IMR-90 (cell line): ENCODE results near the gene SGO2. TPM values are rescaled to one million over a fixed set of nuclear protein-coding genes. Genes with fewer than 3 reads are reported as not detected.
A peak's percentile ranks its signal among the peaks of the same experiment; 100 is the strongest.

Experiments
- ATAC-seq: fragments of 200-7000 bp; cut with Tn5 transposase; 2 replicates; pipeline ENCODE4 v1.9.1; 2020; ENCODE audit warnings: low read depth, mild to moderate bottlenecking, moderate library complexity
- BruUV-seq: library from RNA; stranded (reverse); fragments of 400-500 nt; replicated peaks from 2 replicates; lab custom pipeline; 2021; lab: Mats Ljungman, UMichigan
- CTCF ChIA-PET: fragments of 300-600 bp; formaldehyde crosslinking; extraction: SDS; loops from one replicate; lab custom pipeline; 2021; ENCODE audit warnings: antibody characterized with exemption; lab: Yijun Ruan, JAX
- POLR2A ChIA-PET: fragments of 300-600 bp; sonication (Branson Sonifier 250); formaldehyde crosslinking; loops from one replicate; lab custom pipeline; 2022; ENCODE audit warnings: antibody characterized with exemption; ENCODE audit not compliant: unreplicated experiment; lab: Charles Lee
- DNase-seq: peaks from one replicate; pipeline ENCODE4 v3.0.0; 2013
- H2AFZ ChIP-seq: replicated peaks from 2 replicates; pipeline ENCODE3; 2013; ENCODE audit warnings: low read length, mild to moderate bottlenecking; ENCODE audit not compliant: poor library complexity
- H2AK5ac ChIP-seq: 2 replicates; pipeline ENCODE4 v1.6.1; 2013; ENCODE audit warnings: low read depth, low read length, inconsistent platforms
- H2AK9ac ChIP-seq: replicated peaks from 2 replicates; pipeline ENCODE3; 2013; ENCODE audit warnings: mild to moderate bottlenecking, low read depth, low read length, moderate library complexity; ENCODE audit not compliant: poor library complexity
- H2BK120ac ChIP-seq: 2 replicates; pipeline ENCODE4 v1.6.1; 2013; ENCODE audit warnings: low read depth, low read length, inconsistent platforms
- H2BK15ac ChIP-seq: 3 replicates; pipeline ENCODE4 v1.6.1; 2013; ENCODE audit warnings: low read depth, low read length, inconsistent platforms
- H2BK20ac ChIP-seq: 2 replicates; pipeline ENCODE4 v1.6.1; 2013; ENCODE audit warnings: low read depth, mild to moderate bottlenecking, inconsistent platforms, low read length, moderate library complexity
- H2BK5ac ChIP-seq: 2 replicates; pipeline ENCODE4 v1.6.1; 2013; ENCODE audit warnings: mild to moderate bottlenecking, low read depth, low read length, inconsistent platforms; ENCODE audit not compliant: poor library complexity, severe bottlenecking
- H3K14ac ChIP-seq: replicated peaks from 2 replicates; pipeline ENCODE4 v1.6.1; 2013; ENCODE audit warnings: low read depth, low read length, inconsistent platforms
- H3K18ac ChIP-seq: 2 replicates; pipeline ENCODE4 v1.6.1; 2013; ENCODE audit warnings: low read depth, low read length, control low read depth
- H3K23ac ChIP-seq: 2 replicates; pipeline ENCODE4 v1.6.1; 2013; ENCODE audit warnings: low read depth, low read length, inconsistent platforms
- H3K27ac ChIP-seq: 2 replicates; pipeline ENCODE4 v1.5.1; 2013; ENCODE audit warnings: mild to moderate bottlenecking, control low read depth, low read length; ENCODE audit not compliant: insufficient read depth
- H3K27me3 ChIP-seq: 2 replicates; pipeline ENCODE4 v1.6.1; 2013; ENCODE audit warnings: low read length; ENCODE audit not compliant: control insufficient read depth, insufficient read depth
- H3K36me3 ChIP-seq: 2 replicates; pipeline ENCODE4 v1.6.1; 2013; ENCODE audit warnings: low read length, mixed read lengths; ENCODE audit not compliant: control insufficient read depth, insufficient read depth
- H3K4ac ChIP-seq: 2 replicates; pipeline ENCODE4 v1.6.1; 2013; ENCODE audit warnings: low read depth, low read length, inconsistent platforms
- H3K4me1 ChIP-seq: 2 replicates; pipeline ENCODE4 v1.6.1; 2013; ENCODE audit warnings: low read length, mixed read lengths; ENCODE audit not compliant: control insufficient read depth, insufficient read depth
- H3K4me2 ChIP-seq: 2 replicates; pipeline ENCODE4 v1.6.1; 2013; ENCODE audit warnings: low read depth, mild to moderate bottlenecking, control low read depth, low read length, moderate library complexity
- H3K4me3 ChIP-seq: 2 replicates; pipeline ENCODE4 v1.5.1; 2013; ENCODE audit warnings: low read depth, mild to moderate bottlenecking, control low read depth, low read length, moderate library complexity; ENCODE audit not compliant: insufficient read depth
- H3K56ac ChIP-seq: 2 replicates; pipeline ENCODE4 v1.6.1; 2013; ENCODE audit warnings: low read length, inconsistent platforms; ENCODE audit not compliant: insufficient read depth; ENCODE audit errors: extremely low read depth
- H3K79me1 ChIP-seq, 2 experiments: 2 replicates each; pipeline ENCODE4 v1.6.1; 2013; ENCODE audit warnings: low read length in 2 of 2, inconsistent platforms in 1 of 2, low read depth in 1 of 2
- H3K9ac ChIP-seq: 2 replicates; pipeline ENCODE4 v1.6.1; 2013; ENCODE audit warnings: low read depth, low read length, control low read depth
- H3K9me1 ChIP-seq: 2 replicates; pipeline ENCODE4 v1.6.1; 2013; ENCODE audit warnings: low read length, inconsistent platforms; ENCODE audit not compliant: insufficient read depth
- H3K9me3 ChIP-seq: 2 replicates; pipeline ENCODE4 v1.6.1; 2013; ENCODE audit warnings: low read length; ENCODE audit not compliant: control insufficient read depth, insufficient read depth
- H4K20me1 ChIP-seq: 2 replicates; pipeline ENCODE4 v1.6.1; 2013; ENCODE audit warnings: low read length, inconsistent platforms; ENCODE audit not compliant: insufficient read depth
- H4K5ac ChIP-seq: 2 replicates; pipeline ENCODE4 v1.6.1; 2013; ENCODE audit warnings: mild to moderate bottlenecking, low read depth, low read length, control low read depth
- H4K8ac ChIP-seq, 2 experiments: 2 replicates each; pipeline ENCODE4 v1.6.1; 2013; ENCODE audit warnings: low read depth in 2 of 2, low read length in 2 of 2, control low read depth in 1 of 2, inconsistent platforms in 1 of 2
- H4K91ac ChIP-seq: 2 replicates; pipeline ENCODE4 v1.6.1; 2013; ENCODE audit warnings: low read depth, low read length, inconsistent platforms; ENCODE audit not compliant: insufficient read depth
- BHLHE40 ChIP-seq: fragments of 150-350 bp; IDR thresholded peaks from 2 replicates; pipeline ENCODE4 v1.6.1; 2016; ENCODE audit warnings: mild to moderate bottlenecking, low read depth, low read length
- CEBPB ChIP-seq: IDR thresholded peaks from 2 replicates; pipeline ENCODE4 v1.6.1; 2012; ENCODE audit warnings: low read depth, low read length, improper control_type of control experiment
- CHD1 ChIP-seq: IDR thresholded peaks from 2 replicates; pipeline ENCODE4 v1.6.1; 2012; ENCODE audit warnings: low read depth, low read length, improper control_type of control experiment
- CTCF ChIP-seq: conservative IDR thresholded peaks from 2 replicates; pipeline ENCODE4 v1.5.1; 2012; ENCODE audit warnings: mild to moderate bottlenecking, low read depth, low read length, improper control_type of control experiment
- ELK1 ChIP-seq: fragments of 150-350 bp; IDR thresholded peaks from 2 replicates; pipeline ENCODE4 v1.6.1; 2016; ENCODE audit warnings: low read depth, mild to moderate bottlenecking, low read length, moderate library complexity, borderline replicate concordance
- FOS ChIP-seq: fragments of 150-350 bp; IDR thresholded peaks from 2 replicates; pipeline ENCODE4 v1.6.1; 2016; ENCODE audit warnings: low read depth, low read length
- MAFK ChIP-seq: IDR thresholded peaks from 2 replicates; pipeline ENCODE4 v1.6.1; 2012; ENCODE audit warnings: low read depth, low read length, improper control_type of control experiment
- MAZ ChIP-seq: IDR thresholded peaks from 2 replicates; pipeline ENCODE4 v1.6.1; 2012; ENCODE audit warnings: low read depth, mild to moderate bottlenecking, low read length, improper control_type of control experiment, moderate library complexity, borderline replicate concordance
- MXI1 ChIP-seq: IDR thresholded peaks from 2 replicates; pipeline ENCODE4 v1.6.1; 2012; ENCODE audit warnings: low read depth, mild to moderate bottlenecking, low read length, moderate library complexity, borderline replicate concordance
- NFE2L2 ChIP-seq: fragments of 150-350 bp; IDR thresholded peaks from 2 replicates; pipeline ENCODE4 v1.6.1; 2016; ENCODE audit warnings: low read depth, mild to moderate bottlenecking, low read length
- POLR2A ChIP-seq: IDR thresholded peaks from 2 replicates; pipeline ENCODE4 v1.6.1; 2012; ENCODE audit warnings: mild to moderate bottlenecking, low read depth, low read length
- RAD21 ChIP-seq: IDR thresholded peaks from 2 replicates; pipeline ENCODE4 v1.6.1; 2012; ENCODE audit warnings: low read length, improper control_type of control experiment
- RCOR1 ChIP-seq: IDR thresholded peaks from 2 replicates; pipeline ENCODE4 v1.6.1; 2012; ENCODE audit warnings: mild to moderate bottlenecking, low read length, improper control_type of control experiment; ENCODE audit not compliant: insufficient replicate concordance
- RFX5 ChIP-seq: IDR thresholded peaks from 2 replicates; pipeline ENCODE4 v1.8.0; 2012; ENCODE audit warnings: low read depth, mild to moderate bottlenecking, low read length, moderate library complexity
- SMC3 ChIP-seq: fragments of 150-350 bp; IDR thresholded peaks from 2 replicates; pipeline ENCODE4 v1.6.1; 2016; ENCODE audit warnings: low read depth, mild to moderate bottlenecking, antibody characterized with exemption, low read length, moderate library complexity
- WGBS, 2 experiments: methylation state at CpG; one replicate each; pipeline versions ENCODE4 v1.1.5 to v1.1.7; 2013; ENCODE audit warnings: missing lambda C conversion rate in 2 of 2; ENCODE audit not compliant: insufficient read length in 1 of 2; ENCODE audit errors: extremely low coverage in 2 of 2; 5-methylcytosine and 5-hydroxymethylcytosine counted together
- dilution Hi-C: fragments of 300-500 bp; cut with HindIII; formaldehyde crosslinking; loops from one replicate; pipeline ENCODE4 v1.14.3; 2018; ENCODE audit warnings: low sequenced_read_pairs; ENCODE audit not compliant: unreplicated experiment
- in situ Hi-C: fragments of 300-500 bp; cut with MboI; formaldehyde crosslinking; loops from 3 replicates; pipeline ENCODE4 v1.14.3; 2019; ENCODE audit warnings: low sequenced_read_pairs, inconsistent platforms, mixed read lengths
- intact Hi-C: fragments of 100-400 bp; cut with micrococcal nuclease; formaldehyde crosslinking; loops from 2 replicates; pipeline ENCODE4 v1.10.0; 2022
- polyA plus RNA-seq, 3 experiments: library from polyadenylated mRNA; depleted of rRNA; stranded (reverse); fragments of >200 nt; gene quantifications; 2 replicates each; pipeline ENCODE4 v1.2.3, GENCODE V29; 2012; ENCODE audit warnings: low replicate concordance in 1 of 3
- total RNA-seq: library from RNA; depleted of rRNA; stranded (reverse); fragments of >200 nt; gene quantifications from 2 replicates; pipeline ENCODE4 v1.2.3, GENCODE V29; 2012
- TF ChIP-seq, protein P1 (sequence below): fragments of 150-350 bp; IDR thresholded peaks from 2 replicates; pipeline ENCODE4 v1.6.1; 2017; ENCODE audit warnings: mild to moderate bottlenecking, antibody characterized with exemption, low read length, low read depth

Gene SGO2
- total and polyA plus RNA-seq, 2 of the 4 experiments (the other 2 are of a cell fraction): 5.4 to 6.3 TPM

DNA sequence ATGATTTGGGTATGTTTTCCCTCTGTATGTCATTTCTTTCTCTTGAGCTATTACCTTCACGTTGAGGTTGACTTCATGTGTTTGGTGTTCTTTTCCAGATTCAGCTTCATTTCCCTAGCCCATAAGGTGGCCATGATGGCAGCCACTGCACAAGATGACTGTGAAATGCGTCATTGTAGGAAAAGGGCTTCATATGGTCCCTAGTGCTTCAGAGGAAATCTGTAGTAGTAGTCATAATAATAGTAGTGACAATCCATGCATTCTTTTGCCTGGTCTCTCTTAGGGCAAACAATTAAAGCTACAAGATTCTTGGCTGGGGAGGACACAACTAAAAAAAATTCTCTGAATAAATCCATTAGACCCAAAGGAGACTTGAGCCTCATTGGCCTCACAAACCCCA lies 88.2 kb downstream of the SGO2 start:
- intact Hi-C loops: loop anchor here (10.0 kb wide), 1 partner anchor 201 kb away; the partner anchor contains the start of gene BZW1

More for the DNA sequence above, 88.2 kb downstream of the SGO2 start:
- TF ChIP-seq NFE2L2 (no peak), FOS (no peak), ELK1 (no peak), CHD1 (no peak), RFX5 (no peak), BHLHE40 (no peak), RCOR1 (no peak), POLR2A (no peak), MAZ (no peak), RAD21 (no peak), MAFK (no peak), CTCF (no peak), MXI1 (no peak), CEBPB (no peak), SMC3 (no peak)
- TF ChIP-seq, protein P1, sequence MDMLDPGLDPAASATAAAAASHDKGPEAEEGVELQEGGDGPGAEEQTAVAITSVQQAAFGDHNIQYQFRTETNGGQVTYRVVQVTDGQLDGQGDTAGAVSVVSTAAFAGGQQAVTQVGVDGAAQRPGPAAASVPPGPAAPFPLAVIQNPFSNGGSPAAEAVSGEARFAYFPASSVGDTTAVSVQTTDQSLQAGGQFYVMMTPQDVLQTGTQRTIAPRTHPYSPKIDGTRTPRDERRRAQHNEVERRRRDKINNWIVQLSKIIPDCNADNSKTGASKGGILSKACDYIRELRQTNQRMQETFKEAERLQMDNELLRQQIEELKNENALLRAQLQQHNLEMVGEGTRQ: no peak
- H2BK120ac ChIP-seq: peak overlapping the region; percentile 48
- H3K4ac ChIP-seq: peak overlapping the region; percentile 65
- no peak overlapping the region for H2AFZ ChIP-seq
- peaks cover 3 to 8% of the 10 kb centered on the region in 2 experiments; a peak in 1 of 4 replicates for H3K79me1 ChIP-seq
- H3K4me1 ChIP-seq: peaks cover 12% of the 10 kb centered on the region
- H3K9me3 ChIP-seq: no peaks in the 10 kb centered on the region
- no peak overlapping the region for H3K23ac ChIP-seq
- no peak overlapping the region for H3K27ac ChIP-seq
- no peak for DNase-seq
- no peaks in the 10 kb centered on the region for H3K36me3 ChIP-seq
- H2BK15ac ChIP-seq: peak overlapping the region; percentile 65; the same call in 2 of the 3 replicates
- ATAC-seq: no peak
- H4K5ac ChIP-seq: peak overlapping the region; percentile 58; the same call in 1 of the 2 replicates
- peak overlapping the region; percentile 85; the same call in 1 of the 2 replicates for H3K18ac ChIP-seq
- WGBS, 2 experiments: no CpG with 5 or more reads among the region's 2 CpGs
- peaks cover 10% of the 10 kb centered on the region; the same call in 1 of the 2 replicates for H3K9me1 ChIP-seq
- no peaks in the 10 kb centered on the region for H4K20me1 ChIP-seq
- H3K14ac ChIP-seq: peak overlapping the region; percentile 18; the same call in 1 of the 2 replicates
- H3K4me2 ChIP-seq: no peak overlapping the region
- in situ Hi-C loops: no loop called here
- BruUV-seq: no TSS peak
- H2BK5ac ChIP-seq: peak overlapping the region; percentile 77
- H2BK20ac ChIP-seq: peak overlapping the region; percentile 22; the same call in 1 of the 2 replicates
- ChIA-PET CTCF (interaction anchor here (0.7 to 1.5 kb wide), 2 partner anchors 13 to 121 kb away, joined by 3 to 4 read pairs; no protein-coding TSS in a partner anchor), POLR2A (no interaction called here)
- no peaks in the 10 kb centered on the region for H3K27me3 ChIP-seq
- no peak overlapping the region; the same call in 1 of the 2 replicates for H3K56ac ChIP-seq
- no peak overlapping the region for H3K9ac ChIP-seq
- no peak overlapping the region for H3K4me3 ChIP-seq
- H4K8ac ChIP-seq: peak overlapping the region in 1 of 2 experiments; percentile 71; a peak in 2 of 4 replicates
- dilution Hi-C loops: no loop called here
- H2AK9ac ChIP-seq: no peak overlapping the region
- peak overlapping the region; percentile 54; the same call in 1 of the 2 replicates for H2AK5ac ChIP-seq
- peak overlapping the region; percentile 14; the same call in 1 of the 2 replicates for H4K91ac ChIP-seq
